HCT116 (cell line): Measurements from ENCODE around the gene FEZF2. TPM values are rescaled to one million over a fixed set of nuclear protein-coding genes. Genes with fewer than 3 reads are reported as not detected.

Experiments used
- ATAC-seq: fragments of 200-7000 bp; cut with Tn5 transposase; 2 replicates; pipeline ENCODE4 v1.9.1; 2020; ENCODE audit warnings: mild to moderate bottlenecking, moderate library complexity
- BruUV-seq: library from RNA; stranded (reverse); fragments of 400-500 nt; replicated peaks from 2 replicates; lab custom pipeline; 2021; lab: Mats Ljungman, UMichigan
- CTCF ChIA-PET: fragments of 300-600 bp; sonication (Branson Sonifier 250); formaldehyde crosslinking; loops from one replicate; lab custom pipeline; 2021; ENCODE audit warnings: antibody characterized with exemption; lab: Charles Lee
- POLR2A ChIA-PET: fragments of 300-600, 350-600 bp; sonication (Branson Sonifier 250); formaldehyde crosslinking; loops from one replicate; lab custom pipeline; 2021; ENCODE audit warnings: antibody characterized with exemption; lab: Charles Lee
- RAD21 ChIA-PET, 2 experiments: fragments of 300-600 bp; sonication (Branson Sonifier 250); formaldehyde crosslinking; loops; one replicate each; lab custom pipeline; 2023; ENCODE audit warnings: low total read pairs in 2 of 2; ENCODE audit not compliant: uncharacterized antibody in 2 of 2, unreplicated experiment in 2 of 2, low non-redundant PET in 1 of 2; lab: Charles Lee
- DNase-seq: peaks from one replicate; pipeline ENCODE4 v3.0.0-alpha.2; 2010; ENCODE audit warnings: low read depth, low spot score
- H2AFZ ChIP-seq: fragments of 200-600 bp; shearing (Covaris generic), sonication (generic); 2 replicates; pipeline ENCODE4 v1.6.1; 2017; ENCODE audit warnings: low read depth, mixed run types, mixed read lengths, antibody characterized with exemption, low read length; ENCODE audit not compliant: poor library complexity, severe bottlenecking
- H3K27ac ChIP-seq: 2 replicates; pipeline ENCODE4 v1.5.1; 2012; ENCODE audit warnings: low read depth, low read length
- H3K27me3 ChIP-seq: fragments of 200-600 bp; sonication (generic); 2 replicates; pipeline ENCODE4 v1.6.1; 2016; ENCODE audit warnings: mixed run types, low read length, mixed read lengths; ENCODE audit not compliant: insufficient read depth
- H3K36me3 ChIP-seq, 2 experiments: fragments of 200-500 bp in 1 of 2; fragments of 200-600 bp in 1 of 2; sonication (Bioruptor generic) in 1 of 2; sonication (generic) in 1 of 2; 2 replicates each; pipeline versions ENCODE4 v1.5.1 to v1.6.1; 2014 to 2016; ENCODE audit warnings: low read length in 2 of 2, inconsistent platforms in 1 of 2, mixed read lengths in 1 of 2, mixed run types in 1 of 2; ENCODE audit not compliant: insufficient read depth in 2 of 2, control insufficient read depth in 1 of 2
- H3K4me1 ChIP-seq, 2 experiments: fragments of 200-600 bp in 1 of 2; sonication (generic) in 1 of 2; 2 replicates each; pipeline versions ENCODE4 v1.5.1 to v1.6.1; 2012 to 2017; ENCODE audit warnings: low read length in 2 of 2, inconsistent platforms in 1 of 2, mild to moderate bottlenecking in 1 of 2, mixed read lengths in 1 of 2, mixed run types in 1 of 2, moderate library complexity in 1 of 2; ENCODE audit not compliant: insufficient read depth in 2 of 2, control insufficient read depth in 1 of 2
- H3K4me2 ChIP-seq: fragments of 200-600 bp; sonication (generic); 2 replicates; pipeline ENCODE4 v1.6.1; 2017; ENCODE audit warnings: mixed run types, low read length, mixed read lengths
- H3K4me3 ChIP-seq, 2 experiments: fragments of 200-600 bp in 1 of 2; sonication (generic) in 1 of 2; replicated peaks in 1 of 2; 2 replicates each; pipeline ENCODE4 v1.5.1; 2011 to 2016; ENCODE audit warnings: low read length in 2 of 2, control low read depth in 1 of 2, low read depth in 1 of 2, mild to moderate bottlenecking in 1 of 2, mixed read lengths in 1 of 2, mixed run types in 1 of 2
- H3K79me2 ChIP-seq: fragments of 200-600 bp; sonication (generic); 2 replicates; pipeline ENCODE4 v1.6.1; 2017; ENCODE audit warnings: mild to moderate bottlenecking, mixed run types, low read length, moderate library complexity, mixed read lengths; ENCODE audit not compliant: insufficient read depth
- H3K9ac ChIP-seq: fragments of 200-600 bp; sonication (generic); 2 replicates; pipeline ENCODE4 v1.6.1; 2016; ENCODE audit warnings: low read length, mixed read lengths
- H3K9me2 ChIP-seq: fragments of 200-600 bp; sonication (generic), shearing (Covaris generic); 2 replicates; pipeline ENCODE4 v1.6.1; 2017; ENCODE audit warnings: mixed run types, mild to moderate bottlenecking, moderate library complexity; ENCODE audit not compliant: insufficient read depth
- H3K9me3 ChIP-seq, 2 experiments: fragments of 200-500 bp in 1 of 2; fragments of 200-600 bp in 1 of 2; sonication (Bioruptor generic) in 1 of 2; sonication (generic) in 1 of 2; 2 replicates each; pipeline ENCODE4 v1.6.1; 2014 to 2017; ENCODE audit warnings: low read length in 2 of 2, mixed read lengths in 2 of 2, inconsistent platforms in 1 of 2, low read depth in 1 of 2, mild to moderate bottlenecking in 1 of 2, mixed run types in 1 of 2, moderate library complexity in 1 of 2; ENCODE audit not compliant: control insufficient read depth in 1 of 2, insufficient read depth in 1 of 2
- H4K20me1 ChIP-seq: fragments of 200-600 bp; sonication (generic), shearing (Covaris generic); 2 replicates; pipeline ENCODE4 v1.6.1; 2017; ENCODE audit warnings: mixed run types, mild to moderate bottlenecking, moderate library complexity; ENCODE audit not compliant: insufficient read depth
- EGR1 ChIP-seq: IDR thresholded peaks from 2 replicates; pipeline ENCODE4 v1.6.1; 2012; ENCODE audit warnings: low read depth
- ELF1 ChIP-seq: IDR thresholded peaks from 2 replicates; pipeline ENCODE4 v1.6.1; 2012; ENCODE audit warnings: low read depth, borderline replicate concordance
- EZH2 ChIP-seq: fragments of 200-600 bp; sonication (generic); IDR thresholded peaks from 2 replicates; pipeline ENCODE4 v1.6.1; 2017; ENCODE audit warnings: antibody characterized with exemption, mixed run types
- FOSL1 ChIP-seq: IDR thresholded peaks from 2 replicates; pipeline ENCODE4 v1.6.1; 2012; ENCODE audit warnings: low read depth
- MAX ChIP-seq: IDR thresholded peaks from 2 replicates; pipeline ENCODE4 v1.6.1; 2012
- POLR2A ChIP-seq: IDR thresholded peaks from 2 replicates; pipeline ENCODE4 v1.7.0; 2011; ENCODE audit warnings: borderline replicate concordance; ENCODE audit not compliant: insufficient read depth, insufficient read length; ENCODE audit errors: extremely low read depth
- RAD21 ChIP-seq: IDR thresholded peaks from 2 replicates; pipeline ENCODE4 v1.6.1; 2012; ENCODE audit warnings: low read depth, mild to moderate bottlenecking
- SRF ChIP-seq: IDR thresholded peaks from 2 replicates; pipeline ENCODE4 v1.6.1; 2012; ENCODE audit warnings: low read depth
- TCF7L2 ChIP-seq: IDR thresholded peaks from 2 replicates; pipeline ENCODE4 v1.7.0; 2011; ENCODE audit warnings: borderline replicate concordance, inconsistent platforms; ENCODE audit not compliant: insufficient read depth, insufficient read length; ENCODE audit errors: extremely low read depth
- ZFX ChIP-seq: fragments of 450-650 bp; IDR thresholded peaks from 2 replicates; pipeline ENCODE4 v1.6.1; 2017
- ZNF274 ChIP-seq: fragments of 200-500 bp; sonication (Bioruptor generic); IDR thresholded peaks from 2 replicates; pipeline ENCODE4 v1.6.1; 2014; ENCODE audit warnings: mild to moderate bottlenecking, low read depth, low read length, inconsistent platforms
- intact Hi-C: fragments of 100-400 bp; cut with micrococcal nuclease; formaldehyde crosslinking; loops from 2 replicates; pipeline ENCODE4 v1.10.0; 2022
- total RNA-seq: library from RNA; stranded (reverse); gene quantifications from one replicate; pipeline ENCODE4 v1.2.1, GENCODE V29; 2021; ENCODE audit not compliant: unreplicated experiment
- TF ChIP-seq, protein P1 (sequence below), 3 experiments: fragments of 200-600 bp in 1 of 3; sonication (generic) in 1 of 3; IDR thresholded peaks in 2 of 3; conservative IDR thresholded peaks in 1 of 3; 2 replicates each; pipeline ENCODE4 v1.5.1; 2012 to 2017; ENCODE audit warnings: low read depth in 2 of 3, low read length in 2 of 3, antibody characterized with exemption in 1 of 3, borderline replicate concordance in 1 of 3, control low read depth in 1 of 3, mild to moderate bottlenecking in 1 of 3, mixed read lengths in 1 of 3, mixed run types in 1 of 3, moderate library complexity in 1 of 3; ENCODE audit not compliant: insufficient read depth in 1 of 3
- TF ChIP-seq, protein P2 (sequence below): IDR thresholded peaks from 2 replicates; pipeline ENCODE4 v1.6.1; 2012
- TF ChIP-seq, protein P3 (sequence below): IDR thresholded peaks from 2 replicates; pipeline ENCODE4 v1.6.1; 2011; ENCODE audit warnings: mild to moderate bottlenecking, low read length, moderate library complexity; ENCODE audit not compliant: insufficient replicate concordance; ENCODE audit errors: extremely low read depth

The FEZF2 gene
- total RNA-seq, 1 experiment from 2014 or later: not detected

- TF ChIP-seq, protein P1, sequence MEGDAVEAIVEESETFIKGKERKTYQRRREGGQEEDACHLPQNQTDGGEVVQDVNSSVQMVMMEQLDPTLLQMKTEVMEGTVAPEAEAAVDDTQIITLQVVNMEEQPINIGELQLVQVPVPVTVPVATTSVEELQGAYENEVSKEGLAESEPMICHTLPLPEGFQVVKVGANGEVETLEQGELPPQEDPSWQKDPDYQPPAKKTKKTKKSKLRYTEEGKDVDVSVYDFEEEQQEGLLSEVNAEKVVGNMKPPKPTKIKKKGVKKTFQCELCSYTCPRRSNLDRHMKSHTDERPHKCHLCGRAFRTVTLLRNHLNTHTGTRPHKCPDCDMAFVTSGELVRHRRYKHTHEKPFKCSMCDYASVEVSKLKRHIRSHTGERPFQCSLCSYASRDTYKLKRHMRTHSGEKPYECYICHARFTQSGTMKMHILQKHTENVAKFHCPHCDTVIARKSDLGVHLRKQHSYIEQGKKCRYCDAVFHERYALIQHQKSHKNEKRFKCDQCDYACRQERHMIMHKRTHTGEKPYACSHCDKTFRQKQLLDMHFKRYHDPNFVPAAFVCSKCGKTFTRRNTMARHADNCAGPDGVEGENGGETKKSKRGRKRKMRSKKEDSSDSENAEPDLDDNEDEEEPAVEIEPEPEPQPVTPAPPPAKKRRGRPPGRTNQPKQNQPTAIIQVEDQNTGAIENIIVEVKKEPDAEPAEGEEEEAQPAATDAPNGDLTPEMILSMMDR (IDR thresholded peaks at IDR 0.05 in 2 of 3, conservative IDR thresholded peaks at IDR 0.05 in 1 of 3; ENCODE audit: borderline replicate concordance in 1 of 3, insufficient read depth in 1 of 3, low read depth in 2 of 3, low read length in 2 of 3): no peak
- TF ChIP-seq SRF (no peak), TCF7L2 (no peak), ZNF274 (no peak)
Measured at GRCh38 chr3:62416144-62416543, 42.8 kb upstream of the FEZF2 start (continued).

GRCh38 chr3:62415312-62415801 is 42.0 kb upstream of the FEZF2 start:
- BruUV-seq: no TSS peak
- no peak overlapping the region for H3K4me3 ChIP-seq
- no peak overlapping the region for H3K27ac ChIP-seq
- ChIA-PET CTCF (no interaction called here), RAD21 (no interaction called here), POLR2A (no interaction called here)
- peaks cover 62% of the 10 kb centered on the region for H3K27me3 ChIP-seq
- ATAC-seq (no peak), DNase-seq (no peak)
- no peak overlapping the region for H2AFZ ChIP-seq
- intact Hi-C loops: no loop called here
- H4K20me1 ChIP-seq: no peaks in the 10 kb centered on the region
- H3K9me2 ChIP-seq: no peaks in the 10 kb centered on the region
- no peak overlapping the region for H3K9ac ChIP-seq
- H3K9me3 ChIP-seq: no peaks in the 10 kb centered on the region
- no peaks in the 10 kb centered on the region for H3K36me3 ChIP-seq
- H3K79me2 ChIP-seq: no peaks in the 10 kb centered on the region
- no peaks in the 10 kb centered on the region for H3K4me1 ChIP-seq
- no peak overlapping the region for H3K4me2 ChIP-seq
- no peak for TF ChIP-seq EGR1
- no peak for TF ChIP-seq TCF7L2
- no peak for TF ChIP-seq ELF1
- no peak for TF ChIP-seq EZH2
- no peak for TF ChIP-seq RAD21
- TF ChIP-seq ZFX: no peak
- TF ChIP-seq POLR2A: no peak
- no peak for TF ChIP-seq MAX
- TF ChIP-seq, protein P2, sequence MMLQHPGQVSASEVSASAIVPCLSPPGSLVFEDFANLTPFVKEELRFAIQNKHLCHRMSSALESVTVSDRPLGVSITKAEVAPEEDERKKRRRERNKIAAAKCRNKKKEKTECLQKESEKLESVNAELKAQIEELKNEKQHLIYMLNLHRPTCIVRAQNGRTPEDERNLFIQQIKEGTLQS: no peak
- TF ChIP-seq, protein P3, sequence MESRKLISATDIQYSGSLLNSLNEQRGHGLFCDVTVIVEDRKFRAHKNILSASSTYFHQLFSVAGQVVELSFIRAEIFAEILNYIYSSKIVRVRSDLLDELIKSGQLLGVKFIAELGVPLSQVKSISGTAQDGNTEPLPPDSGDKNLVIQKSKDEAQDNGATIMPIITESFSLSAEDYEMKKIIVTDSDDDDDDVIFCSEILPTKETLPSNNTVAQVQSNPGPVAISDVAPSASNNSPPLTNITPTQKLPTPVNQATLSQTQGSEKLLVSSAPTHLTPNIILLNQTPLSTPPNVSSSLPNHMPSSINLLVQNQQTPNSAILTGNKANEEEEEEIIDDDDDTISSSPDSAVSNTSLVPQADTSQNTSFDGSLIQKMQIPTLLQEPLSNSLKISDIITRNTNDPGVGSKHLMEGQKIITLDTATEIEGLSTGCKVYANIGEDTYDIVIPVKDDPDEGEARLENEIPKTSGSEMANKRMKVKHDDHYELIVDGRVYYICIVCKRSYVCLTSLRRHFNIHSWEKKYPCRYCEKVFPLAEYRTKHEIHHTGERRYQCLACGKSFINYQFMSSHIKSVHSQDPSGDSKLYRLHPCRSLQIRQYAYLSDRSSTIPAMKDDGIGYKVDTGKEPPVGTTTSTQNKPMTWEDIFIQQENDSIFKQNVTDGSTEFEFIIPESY: no peak
- TF ChIP-seq, protein P1 (IDR thresholded peaks at IDR 0.05 in 2 of 3, conservative IDR thresholded peaks at IDR 0.05 in 1 of 3; ENCODE audit: borderline replicate concordance in 1 of 3, insufficient read depth in 1 of 3, low read depth in 2 of 3, low read length in 2 of 3): no peak
- no peak for TF ChIP-seq FOSL1
